Prostate gland (tissue), 2 donors: ENCODE measurements around the gene GABPB1.

Experiments used
- POLR2A ChIP-seq: fragments of 450-650 bp; IDR thresholded peaks from one replicate; pipeline ENCODE4 v1.6.1; 2016; ENCODE audit warnings: antibody characterized with exemption, mild to moderate bottlenecking
- POLR2AphosphoS5 ChIP-seq: sonication (generic); formaldehyde crosslinking; IDR thresholded peaks from one replicate; pipeline ENCODE4 v1.6.1; 2017; ENCODE audit warnings: antibody characterized with exemption
- TF ChIP-seq, protein P1 (sequence below), 4 experiments: fragments of 200-600 bp in 2 of 4; fragments of 450-650 bp in 2 of 4; sonication (generic) in 2 of 4; IDR thresholded peaks; 1 replicate in 3 of 4; 2 replicates in 1 of 4; pipeline ENCODE4 v1.5.1; 2016 to 2019; ENCODE audit warnings: antibody characterized with exemption in 4 of 4, mild to moderate bottlenecking in 2 of 4, moderate library complexity in 2 of 4

DNA sequence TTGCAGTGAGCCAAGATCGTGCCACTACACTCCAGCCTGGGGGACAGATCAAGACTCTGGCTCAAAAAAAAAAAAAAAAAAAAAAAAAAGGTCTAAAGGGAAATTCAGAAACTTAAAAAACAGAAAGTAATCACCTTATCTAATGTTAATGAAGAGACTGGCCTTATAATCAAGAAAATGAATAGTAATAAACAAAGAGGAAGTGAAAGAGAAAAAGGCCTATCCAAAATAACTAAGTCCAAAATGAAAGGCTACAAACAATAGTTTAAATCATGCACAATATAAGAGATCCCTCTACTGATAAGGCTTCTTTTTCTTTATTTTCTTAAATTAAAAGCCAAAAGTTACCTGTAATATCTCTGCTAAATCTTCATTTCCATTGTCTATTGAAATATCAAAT, 52.4 kb downstream of the GABPB1 start:
- TF ChIP-seq POLR2A (no peak), POLR2AphosphoS5 (no peak)
- TF ChIP-seq, protein P1, sequence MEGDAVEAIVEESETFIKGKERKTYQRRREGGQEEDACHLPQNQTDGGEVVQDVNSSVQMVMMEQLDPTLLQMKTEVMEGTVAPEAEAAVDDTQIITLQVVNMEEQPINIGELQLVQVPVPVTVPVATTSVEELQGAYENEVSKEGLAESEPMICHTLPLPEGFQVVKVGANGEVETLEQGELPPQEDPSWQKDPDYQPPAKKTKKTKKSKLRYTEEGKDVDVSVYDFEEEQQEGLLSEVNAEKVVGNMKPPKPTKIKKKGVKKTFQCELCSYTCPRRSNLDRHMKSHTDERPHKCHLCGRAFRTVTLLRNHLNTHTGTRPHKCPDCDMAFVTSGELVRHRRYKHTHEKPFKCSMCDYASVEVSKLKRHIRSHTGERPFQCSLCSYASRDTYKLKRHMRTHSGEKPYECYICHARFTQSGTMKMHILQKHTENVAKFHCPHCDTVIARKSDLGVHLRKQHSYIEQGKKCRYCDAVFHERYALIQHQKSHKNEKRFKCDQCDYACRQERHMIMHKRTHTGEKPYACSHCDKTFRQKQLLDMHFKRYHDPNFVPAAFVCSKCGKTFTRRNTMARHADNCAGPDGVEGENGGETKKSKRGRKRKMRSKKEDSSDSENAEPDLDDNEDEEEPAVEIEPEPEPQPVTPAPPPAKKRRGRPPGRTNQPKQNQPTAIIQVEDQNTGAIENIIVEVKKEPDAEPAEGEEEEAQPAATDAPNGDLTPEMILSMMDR (IDR thresholded peaks at IDR 0.05), result no peak
